Nephron (organoid): Measurements from ENCODE around the gene CD300LB.

Source experiments
- H3K27ac Mint-ChIP-seq, 3 experiments: 2 replicates each; pipeline ENCODE4 v1.8.0; 2020; ENCODE audit warnings: mixed read lengths in 3 of 3, mild to moderate bottlenecking in 2 of 3, moderate library complexity in 1 of 3
- H3K27me3 Mint-ChIP-seq: 2 replicates; pipeline ENCODE4 v1.8.0; 2021; ENCODE audit warnings: low read depth, mild to moderate bottlenecking, moderate library complexity, mixed read lengths
- H3K36me3 Mint-ChIP-seq: 2 replicates; pipeline ENCODE4 v1.8.0; 2020; ENCODE audit warnings: low read depth, mixed read lengths
- H3K4me1 Mint-ChIP-seq: 2 replicates; pipeline ENCODE4 v1.8.0; 2020; ENCODE audit warnings: mixed read lengths
- H3K4me3 Mint-ChIP-seq, 3 experiments: 2 replicates each; pipeline ENCODE4 v1.8.0; 2020; ENCODE audit warnings: mild to moderate bottlenecking in 3 of 3, mixed read lengths in 3 of 3, moderate library complexity in 2 of 3
- H3K9me3 Mint-ChIP-seq: 2 replicates; pipeline ENCODE4 v1.8.0; 2020; ENCODE audit warnings: mixed read lengths
- CTCF ChIP-seq, 3 experiments: fragments of 200-600 bp; sonication (generic); IDR thresholded peaks; one replicate each; pipeline ENCODE4 v1.5.0; 2021; ENCODE audit warnings: antibody characterized with exemption in 3 of 3; ENCODE audit not compliant: unreplicated experiment in 3 of 3

CD300LB gene

GRCh38 chr17:74554909-74555308 lies 23.6 kb upstream of the CD300LB start:
- H3K9me3 Mint-ChIP-seq: peaks cover 15% of the 10 kb centered on the region
- H3K4me3 Mint-ChIP-seq: no peak overlapping the region
- peaks cover 42% of the 10 kb centered on the region for H3K27me3 Mint-ChIP-seq
- no peaks in the 10 kb centered on the region for H3K36me3 Mint-ChIP-seq
- no peak for TF ChIP-seq CTCF (IDR thresholded peaks at IDR 0.05; ENCODE audit: unreplicated experiment in 3 of 3)
- no peaks in the 10 kb centered on the region for H3K4me1 Mint-ChIP-seq
- H3K27ac Mint-ChIP-seq: no peak overlapping the region

- H3K9me3 Mint-ChIP-seq: peaks cover 4% of the 10 kb centered on the region
- TF ChIP-seq CTCF (IDR thresholded peaks at IDR 0.05; ENCODE audit: unreplicated experiment in 3 of 3): no peak
- peaks cover 36% of the 10 kb centered on the region for H3K27me3 Mint-ChIP-seq
- H3K36me3 Mint-ChIP-seq: no peaks in the 10 kb centered on the region
- H3K27ac Mint-ChIP-seq: no peak overlapping the region
- no peak overlapping the region for H3K4me3 Mint-ChIP-seq
- no peaks in the 10 kb centered on the region for H3K4me1 Mint-ChIP-seq
Measured at GRCh38 chr17:74552037-74552436, 20.8 kb upstream of the CD300LB start.

- Mint-ChIP-seq H3K9me3 (no peaks in the 10 kb centered on the region), H3K4me1 (no peaks in the 10 kb centered on the region), H3K36me3 (no peaks in the 10 kb centered on the region), H3K27me3 (peaks cover 32% of the 10 kb centered on the region), H3K27ac (no peak overlapping the region), H3K4me3 (no peak overlapping the region)
- no peak for TF ChIP-seq CTCF (IDR thresholded peaks at IDR 0.05; ENCODE audit: unreplicated experiment in 3 of 3)
Measured at GRCh38 chr17:74550602-74551001, 19.3 kb upstream of the CD300LB start.

GRCh38 chr17:74549343-74549742 lies 18.1 kb upstream of the CD300LB start:
- no peak overlapping the region for H3K4me3 Mint-ChIP-seq
- no peaks in the 10 kb centered on the region for H3K9me3 Mint-ChIP-seq
- no peaks in the 10 kb centered on the region for H3K36me3 Mint-ChIP-seq
- no peak for TF ChIP-seq CTCF (IDR thresholded peaks at IDR 0.05; ENCODE audit: unreplicated experiment in 3 of 3)
- no peak overlapping the region for H3K27ac Mint-ChIP-seq
- H3K27me3 Mint-ChIP-seq: peaks cover 33% of the 10 kb centered on the region
- H3K4me1 Mint-ChIP-seq: no peaks in the 10 kb centered on the region

GRCh38 chr17:74547736-74548135 lies 16.5 kb upstream of the CD300LB start:
- H3K9me3 Mint-ChIP-seq: no peaks in the 10 kb centered on the region

More at GRCh38 chr17:74547736-74548135, 16.5 kb upstream of the CD300LB start:
- no peak for TF ChIP-seq CTCF (IDR thresholded peaks at IDR 0.05; ENCODE audit: unreplicated experiment in 3 of 3)
- Mint-ChIP-seq H3K4me3 (no peak overlapping the region), H3K27me3 (peaks cover 27% of the 10 kb centered on the region), H3K4me1 (no peaks in the 10 kb centered on the region), H3K36me3 (no peaks in the 10 kb centered on the region), H3K27ac (no peak overlapping the region)
